Measurements from ENCODE around the gene SLC13A5.
A peak's percentile ranks its signal among the peaks of the same experiment; 100 is the strongest.
"Not testable (repeated sequence)": the region's sequence is repeated elsewhere in the genome, so short reads cannot be mapped to it uniquely, and the experiment has no call there.

SLC13A5 gene

GRCh38 chr17:6683081-6683684 is 30.0 kb downstream of the SLC13A5 start:
- DNase-seq, result no peak

GRCh38 chr17:6682339-6682738 is 30.8 kb downstream of the SLC13A5 start:
- no peak for DNase-seq

GRCh38 chr17:6681671-6682070 is 31.5 kb downstream of the SLC13A5 start:
- no peak for DNase-seq

GRCh38 chr17:6681176-6681575 is 32.0 kb downstream of the SLC13A5 start:
- DNase-seq, result no peak

GRCh38 chr17:6679241-6679640 is 33.9 kb downstream of the SLC13A5 start:
- DNase-seq, result no peak

- DNase-seq, result no peak
Observed at GRCh38 chr17:6677946-6678345, 35.2 kb downstream of the SLC13A5 start.

- peak; percentile 83 for DNase-seq
Observed at GRCh38 chr17:6677158-6677831, 35.9 kb downstream of the SLC13A5 start.

GRCh38 chr17:6676802-6677157 is 36.4 kb downstream of the SLC13A5 start:
- no peak for DNase-seq

GRCh38 chr17:6675201-6675825 is 37.9 kb downstream of the SLC13A5 start:
- DNase-seq, result no peak

- no peak for DNase-seq
Observed at GRCh38 chr17:6674586-6674985, 38.6 kb downstream of the SLC13A5 start.

- peak; percentile 16 for DNase-seq
Observed at GRCh38 chr17:6671431-6671830, 41.7 kb downstream of the SLC13A5 start.

- peak; percentile 12 for DNase-seq
Observed at GRCh38 chr17:6670999-6671398, 42.2 kb downstream of the SLC13A5 start.

GRCh38 chr17:6670571-6670970 is 42.6 kb downstream of the SLC13A5 start:
- DNase-seq, result no peak

- no peak for DNase-seq
Observed at GRCh38 chr17:6669479-6670212, 43.5 kb downstream of the SLC13A5 start.

GRCh38 chr17:6668727-6669425 is 44.3 kb downstream of the SLC13A5 start:
- no peak for DNase-seq

GRCh38 chr17:6668219-6668618 is 45.0 kb downstream of the SLC13A5 start:
- no peak for DNase-seq

GRCh38 chr17:6667516-6667915 is 45.7 kb downstream of the SLC13A5 start:
- no peak for DNase-seq

GRCh38 chr17:6666557-6666956 is 46.6 kb downstream of the SLC13A5 start:
- no peak for DNase-seq

- peak; percentile 86 for DNase-seq
Observed at GRCh38 chr17:6666077-6666521, 47.1 kb downstream of the SLC13A5 start.

GRCh38 chr17:6663200-6663599 is 50.0 kb downstream of the SLC13A5 start:
- not testable (repeated sequence) for DNase-seq

- no peak for DNase-seq
Observed at GRCh38 chr17:6661464-6661848, 51.7 kb downstream of the SLC13A5 start.

- no peak for DNase-seq
Observed at GRCh38 chr17:6660805-6661463, 52.2 kb downstream of the SLC13A5 start.
